GM18909 (cell line): ENCODE data around the gene SBK3.
"Not testable (repeated sequence)": the region's sequence is repeated elsewhere in the genome, so short reads cannot be mapped to it uniquely, and the experiment has no call there.

Experiments
- ATAC-seq: cut with Tn5 transposase; IDR thresholded peaks from one replicate; pipeline ENCODE4 v1.9.1; 2021; ENCODE audit warnings: mild to moderate bottlenecking; ENCODE audit not compliant: unreplicated experiment, poor library complexity

The SBK3 gene

DNA sequence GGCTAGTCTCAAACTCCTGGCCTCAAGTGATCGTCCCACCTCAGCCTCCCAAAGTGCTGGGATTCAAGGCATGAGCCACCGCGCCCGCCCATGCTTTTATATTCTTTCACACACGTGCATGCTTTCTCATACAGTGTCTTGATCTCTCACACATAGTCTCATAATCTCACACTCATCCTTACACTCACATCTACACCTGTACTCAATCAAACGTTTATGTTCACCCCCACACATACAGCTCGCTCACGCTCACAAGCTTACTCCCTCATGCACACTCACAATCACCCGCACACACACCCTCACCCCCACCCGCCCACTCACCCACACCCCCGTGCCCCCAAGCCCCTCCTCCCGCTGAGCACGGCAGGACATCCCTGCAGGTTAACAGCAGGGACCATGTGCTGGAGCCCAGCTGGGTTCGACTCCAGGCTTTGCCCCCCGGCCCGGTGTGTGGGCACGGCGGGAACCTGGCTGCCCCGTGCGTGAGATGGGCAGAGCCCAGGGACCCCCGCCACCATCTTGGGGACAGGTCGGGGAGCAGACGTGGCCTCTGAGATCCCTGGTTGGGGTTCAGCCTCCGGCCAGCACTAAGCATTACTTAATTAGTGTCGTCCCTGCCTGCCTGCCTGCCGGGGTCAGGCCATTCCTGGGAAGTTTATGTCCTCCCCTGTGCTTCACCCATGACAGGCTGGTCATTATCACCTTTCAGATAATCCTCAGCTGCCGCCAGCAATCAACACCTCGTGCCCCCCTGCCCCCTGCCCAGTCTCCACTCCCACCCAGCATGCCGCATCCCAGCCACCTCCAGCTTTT lies 19.8 kb downstream of the SBK3 start:
- no peak for ATAC-seq

DNA sequence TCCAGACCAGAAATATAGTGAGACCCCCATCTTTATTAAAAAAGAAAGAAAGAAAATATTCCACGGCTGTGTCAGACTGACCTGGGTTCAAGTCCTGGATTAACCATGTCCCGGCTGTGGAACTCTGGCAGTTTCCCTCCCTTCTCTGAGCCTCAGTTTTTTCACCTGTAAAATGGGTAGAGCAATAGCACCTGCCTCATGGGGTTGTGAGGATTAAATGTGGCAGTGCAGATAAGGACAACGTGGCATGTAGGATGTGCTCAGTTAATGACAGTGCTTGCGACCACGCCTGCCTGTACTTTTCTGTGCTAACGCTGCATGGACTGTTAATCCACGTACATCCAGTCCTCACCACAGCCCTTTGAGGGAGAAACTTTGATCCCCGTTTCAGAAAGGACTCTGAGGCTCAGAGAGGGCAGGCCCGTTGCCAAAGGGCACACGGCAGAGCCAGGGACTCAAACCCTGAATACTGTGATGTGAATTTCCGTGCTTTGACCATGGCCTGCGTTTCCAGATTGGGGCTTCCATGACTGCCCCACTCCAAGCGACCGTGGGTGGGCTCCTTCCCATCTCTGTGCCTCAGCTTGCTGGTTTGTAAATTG lies 24.6 kb downstream of the SBK3 start:
- no peak for ATAC-seq

DNA sequence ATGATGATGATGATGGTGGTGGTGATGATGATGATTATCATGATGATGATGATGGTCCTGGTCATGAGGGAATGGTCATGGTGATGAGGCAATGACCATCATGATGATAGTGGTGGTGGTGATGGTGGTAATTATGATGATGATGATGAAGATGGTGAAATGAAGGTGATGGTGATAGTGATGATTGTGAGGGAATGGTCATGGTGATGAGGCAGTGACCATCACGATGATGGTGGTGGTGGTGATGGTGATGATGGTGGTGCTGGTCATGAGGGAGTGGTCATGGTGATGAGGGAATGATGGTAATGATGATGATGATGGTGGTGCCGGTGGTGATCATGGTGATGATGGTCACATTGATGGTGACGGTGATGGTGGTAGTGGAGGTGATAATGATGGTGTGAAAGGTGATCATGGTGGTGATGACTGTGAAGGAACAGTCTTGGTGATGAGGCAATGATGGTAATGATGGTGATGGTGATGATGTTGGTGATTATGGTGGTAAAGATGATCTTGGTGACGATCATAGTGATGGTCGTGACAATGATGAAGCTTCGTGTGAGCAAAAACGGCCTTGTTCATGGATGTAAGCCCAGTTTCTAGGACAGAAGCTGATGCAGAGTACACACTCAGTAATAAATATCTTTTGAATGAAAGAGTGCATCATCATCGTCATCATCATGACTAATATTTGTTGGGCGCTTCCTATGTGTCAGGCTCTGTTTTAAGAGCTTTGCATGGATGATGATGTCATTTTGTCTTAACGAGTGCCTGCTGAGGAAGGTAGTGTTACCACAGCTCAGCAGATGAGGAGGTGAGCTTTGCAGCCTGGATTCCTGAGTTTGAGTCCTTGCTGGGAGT lies 25.7 kb downstream of the SBK3 start:
- no peak for ATAC-seq

DNA sequence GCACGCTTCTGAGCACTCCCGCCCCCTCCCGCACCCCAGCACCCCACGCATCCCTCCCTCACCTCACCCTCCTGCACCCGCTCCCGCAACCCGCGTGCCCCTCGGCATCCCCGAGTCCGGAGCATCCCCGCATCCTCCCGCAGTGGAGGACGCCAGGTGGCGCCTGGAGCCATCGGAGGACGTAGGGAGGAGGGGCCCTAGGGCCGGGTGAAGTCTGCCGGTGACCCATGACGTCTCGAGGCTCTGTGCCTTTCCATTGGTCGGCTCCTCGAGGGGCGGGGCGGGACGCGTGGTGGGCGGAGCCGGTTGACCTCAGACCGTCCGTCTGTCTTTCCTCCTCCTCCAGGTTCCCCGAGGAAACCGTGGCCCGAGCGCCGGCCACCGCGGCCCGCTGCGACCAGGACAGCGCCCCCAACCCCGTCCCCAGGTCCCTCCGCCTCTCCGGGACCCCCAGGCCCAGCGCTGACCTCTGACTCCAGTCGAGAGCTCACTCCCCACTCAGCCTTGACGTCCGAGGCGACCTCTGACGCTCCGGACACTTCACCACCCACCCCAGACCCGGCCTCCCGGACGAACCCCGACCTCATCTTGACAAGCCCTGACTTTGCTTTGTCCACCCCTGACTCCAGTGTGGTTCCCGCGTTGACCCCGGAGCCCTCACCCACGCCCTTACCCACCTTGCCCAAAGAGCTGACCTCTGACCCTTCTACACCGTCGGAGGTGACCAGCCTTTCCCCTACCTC lies 28.3 kb downstream of the SBK3 start:
- peak; percentile 97 for ATAC-seq

DNA sequence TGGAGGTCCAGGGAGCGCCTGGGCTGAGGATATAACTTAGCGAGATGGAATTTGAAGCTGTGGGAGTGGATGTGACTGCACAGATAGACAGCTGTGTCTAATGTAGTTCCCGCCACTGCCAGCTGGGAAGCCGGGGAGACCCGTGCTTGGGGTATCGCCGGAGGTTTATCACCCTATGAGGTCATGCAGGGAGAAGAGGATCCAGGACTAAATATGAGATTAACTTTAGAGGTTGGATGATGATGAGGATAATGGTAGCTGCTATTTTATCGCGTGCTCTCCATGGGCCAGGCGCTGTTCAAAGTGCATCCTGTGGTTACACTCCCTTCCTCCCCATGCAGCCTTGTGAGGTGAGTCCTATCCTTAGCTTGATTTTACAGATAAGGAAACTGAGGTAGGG lies 37.2 kb downstream of the SBK3 start:
- ATAC-seq: no peak

DNA sequence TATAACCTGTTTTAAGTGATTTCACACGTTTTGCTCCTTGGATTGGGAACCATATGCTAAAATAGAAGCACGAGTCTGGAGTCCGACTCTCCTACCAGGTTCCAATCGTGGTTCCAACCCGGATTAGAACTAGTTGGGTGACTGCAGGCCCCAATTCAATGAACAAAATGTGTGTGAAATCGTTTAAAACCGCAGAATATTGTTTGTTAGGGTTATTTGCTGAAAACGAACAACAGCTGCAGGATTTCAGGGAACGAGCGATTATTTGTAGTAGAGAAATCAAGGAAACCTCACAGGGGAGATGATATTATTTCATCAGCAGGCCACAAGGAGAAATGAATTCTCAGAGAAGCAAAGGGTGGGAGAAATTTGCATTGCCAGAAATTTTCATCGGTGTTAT lies 40.4 kb downstream of the SBK3 start:
- no peak for ATAC-seq

DNA sequence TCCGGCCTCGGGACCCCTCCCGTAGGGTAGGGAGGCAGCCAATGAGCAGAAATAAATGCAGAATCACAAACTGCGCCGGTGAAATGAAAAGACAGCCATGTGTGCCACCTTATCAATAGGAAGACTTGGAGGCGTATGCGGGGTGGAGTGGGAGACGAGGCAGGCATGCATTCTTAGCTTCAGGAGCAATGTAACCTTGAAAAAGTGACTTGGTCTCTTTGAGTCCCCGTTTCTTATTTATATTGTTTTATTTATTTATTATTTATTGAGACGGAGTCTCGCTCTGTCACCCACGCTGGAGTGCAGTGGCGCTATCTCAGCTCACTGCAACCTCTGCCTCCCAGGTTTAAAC lies 41.1 kb downstream of the SBK3 start:
- peak; percentile 20 for ATAC-seq

DNA sequence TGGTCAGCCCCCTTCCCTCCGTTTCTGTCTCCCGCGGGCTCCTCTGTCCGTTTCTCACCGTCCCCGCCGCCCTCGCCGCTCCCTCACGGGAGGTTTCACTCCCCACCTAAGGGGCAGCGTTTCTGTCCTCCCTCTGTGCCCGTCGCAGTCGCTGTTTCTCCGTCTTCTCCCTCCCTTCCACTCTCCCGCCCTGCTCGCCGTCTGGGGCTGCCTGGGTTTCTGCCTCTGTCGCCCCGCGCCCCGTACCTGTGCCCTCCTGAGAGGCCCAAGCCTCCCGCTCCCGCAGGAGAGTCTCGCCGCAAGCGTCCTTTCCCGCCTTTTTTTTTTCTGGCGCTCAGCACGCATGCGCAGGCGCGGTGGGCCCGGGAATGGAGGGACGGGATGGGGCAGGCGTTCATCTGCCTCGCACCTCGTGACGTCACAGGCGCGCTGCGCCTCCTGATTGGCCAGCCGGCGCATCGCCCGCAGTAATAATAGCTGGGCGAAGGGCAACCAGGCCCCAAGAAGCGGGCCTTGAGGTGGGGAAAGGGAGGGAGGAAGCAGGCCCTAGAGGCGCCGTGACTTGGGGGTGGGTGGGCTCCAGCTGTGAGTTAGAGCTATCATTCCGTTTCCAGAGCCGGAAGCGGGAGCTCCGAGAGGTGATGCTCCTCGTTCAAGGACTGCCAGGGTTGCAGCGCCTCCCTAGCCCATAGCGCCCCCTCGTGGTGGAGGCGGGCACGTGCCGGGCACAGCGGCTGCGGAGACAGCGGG lies 41.7 kb downstream of the SBK3 start:
- ATAC-seq: peak; percentile 90

DNA sequence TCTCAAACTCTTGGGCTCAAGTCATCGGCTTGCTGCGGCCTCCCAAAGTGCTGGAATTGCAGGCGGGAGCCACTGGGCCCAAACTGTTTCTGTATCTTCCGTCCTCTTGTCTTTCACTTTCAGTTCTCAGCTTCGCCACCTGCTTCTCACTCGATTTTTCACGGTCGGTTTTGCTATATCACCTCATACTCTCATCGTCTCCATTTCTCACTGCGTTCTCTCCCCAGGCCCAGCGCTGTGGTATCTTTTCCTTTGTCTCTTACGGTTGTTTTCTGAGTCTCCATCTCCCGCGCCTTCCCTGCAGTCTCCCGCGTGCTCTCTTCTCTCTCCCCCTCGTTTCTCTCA lies 42.2 kb downstream of the SBK3 start:
- no peak for ATAC-seq

DNA sequence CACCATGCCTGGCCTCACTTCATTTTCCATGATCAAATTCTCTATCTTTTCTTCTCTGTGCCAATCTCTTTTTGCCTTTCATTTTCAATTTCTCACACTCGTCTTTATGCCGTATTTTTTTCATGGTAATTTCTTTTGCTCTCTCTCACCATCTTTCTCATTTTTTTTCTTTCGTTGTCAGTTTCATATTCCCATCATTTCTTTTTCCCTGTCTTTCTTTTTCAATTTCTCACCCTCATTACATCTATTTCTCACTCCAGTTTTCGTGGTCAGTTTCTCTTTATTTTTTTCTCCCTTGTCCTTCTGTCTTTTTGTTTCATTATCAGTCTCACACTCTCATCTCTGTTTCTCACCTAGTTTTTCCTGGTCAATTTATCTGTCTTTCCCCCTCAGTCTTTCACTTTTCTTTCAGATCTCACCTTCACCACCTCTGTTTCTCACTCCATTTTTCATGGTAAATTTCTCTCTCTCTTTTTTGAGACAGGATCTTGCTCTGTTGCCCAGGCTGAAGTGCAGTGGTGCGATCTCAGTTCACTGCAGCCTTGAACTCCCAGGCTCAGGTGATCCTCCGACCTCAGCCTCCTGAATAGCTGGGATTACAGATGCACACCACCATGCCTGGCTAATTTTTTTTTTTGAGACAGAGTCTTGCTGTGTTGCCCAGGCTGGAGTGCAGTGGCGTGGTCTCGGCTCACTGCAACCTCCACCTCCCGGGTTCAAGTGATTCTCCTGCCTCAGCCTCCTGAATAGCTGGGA lies 43.0 kb downstream of the SBK3 start:
- ATAC-seq: no peak

DNA sequence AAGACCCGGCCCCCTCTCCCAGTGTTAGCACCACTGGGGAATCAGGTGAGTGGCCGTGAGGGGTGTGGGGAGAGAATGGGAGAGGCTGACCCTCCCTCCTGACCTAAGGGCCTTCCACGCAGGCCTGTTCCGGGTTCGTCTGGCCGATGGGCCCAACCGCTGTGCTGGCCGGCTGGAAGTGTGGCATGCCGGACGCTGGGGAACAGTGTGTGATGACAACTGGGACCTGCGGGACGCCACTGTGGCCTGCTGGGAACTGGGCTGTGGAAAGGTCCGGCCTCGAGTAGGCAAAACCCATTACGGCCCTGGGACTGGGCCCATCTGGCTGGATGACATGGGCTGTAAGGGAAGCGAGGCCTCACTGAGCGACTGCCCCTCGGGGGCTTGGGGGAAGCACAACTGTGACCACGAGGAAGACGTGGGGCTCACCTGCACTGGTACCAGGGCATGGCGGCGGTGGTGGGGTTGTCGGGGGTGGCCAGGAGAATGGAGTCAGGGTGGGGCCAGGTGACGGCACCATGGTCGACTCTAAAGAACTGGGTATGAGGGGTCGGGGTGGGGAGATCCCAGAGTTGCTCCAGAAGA lies 44.9 kb downstream of the SBK3 start:
- ATAC-seq: no peak

DNA sequence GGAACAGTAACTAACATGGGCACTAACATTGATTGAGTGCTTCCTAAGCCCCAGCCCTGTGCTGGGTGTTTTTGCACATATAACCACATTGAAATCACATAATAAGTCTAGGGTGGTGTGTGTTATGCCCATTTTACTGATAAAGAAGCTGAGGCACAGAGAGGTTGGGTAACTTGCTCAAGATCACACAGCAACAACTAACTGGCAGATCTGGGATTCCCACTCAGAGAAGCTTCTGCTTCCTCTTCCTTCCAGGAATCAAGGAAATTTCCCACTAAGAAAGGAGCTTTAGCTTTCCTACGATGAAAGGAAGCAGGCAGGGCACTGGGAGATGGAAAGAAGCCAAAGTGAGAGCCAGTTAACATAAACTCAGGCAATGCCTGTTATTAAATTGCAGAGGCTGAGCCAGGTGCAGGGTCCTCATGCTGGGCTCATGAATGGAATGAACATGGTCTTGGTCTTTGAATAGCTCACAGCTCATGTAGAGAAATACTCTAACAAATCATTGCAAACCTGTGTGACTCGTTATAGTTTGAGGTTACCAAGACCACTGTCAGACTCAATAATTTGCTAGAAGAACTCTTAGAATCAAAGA lies 47.0 kb downstream of the SBK3 start:
- no peak for ATAC-seq

DNA sequence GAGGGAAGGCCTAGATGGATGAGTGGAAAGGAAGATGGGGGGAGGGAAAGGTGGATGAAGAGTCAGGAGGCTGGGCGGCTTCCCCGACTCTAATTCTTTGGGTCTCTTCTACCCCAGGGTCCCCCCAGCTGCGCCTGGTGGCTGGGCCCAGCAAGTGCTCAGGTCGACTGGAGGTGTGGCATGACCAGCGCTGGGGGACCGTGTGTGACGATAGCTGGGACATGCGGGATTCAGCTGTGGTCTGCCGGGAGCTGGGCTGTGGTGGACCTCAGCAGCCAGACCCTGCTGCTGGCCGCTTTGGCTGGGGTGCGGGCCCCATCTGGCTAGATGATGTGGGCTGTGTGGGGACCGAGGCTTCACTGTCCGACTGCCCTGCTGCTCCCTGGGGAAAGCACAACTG lies 47.6 kb downstream of the SBK3 start:
- no peak for ATAC-seq

DNA sequence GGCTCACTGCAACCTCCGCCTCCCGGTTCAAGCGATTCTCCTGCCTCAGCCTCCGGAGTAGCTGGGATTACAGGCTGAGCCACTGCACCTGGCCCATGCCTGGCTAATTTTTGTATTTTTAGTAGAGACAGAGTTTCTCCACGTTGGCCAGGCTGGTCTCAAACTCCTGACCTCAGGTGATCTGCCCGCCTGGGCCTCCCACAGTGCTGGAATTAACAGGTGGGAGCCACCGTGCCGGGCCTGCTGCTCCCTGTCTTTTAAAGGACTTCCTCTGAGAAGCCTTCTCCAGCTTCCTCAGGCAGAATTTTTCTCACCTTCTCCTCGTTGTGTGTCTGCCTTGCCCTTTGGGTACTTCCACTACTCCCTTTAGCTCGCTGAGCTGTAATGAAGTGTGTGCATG lies 48.5 kb downstream of the SBK3 start:
- not testable (repeated sequence) for ATAC-seq

DNA sequence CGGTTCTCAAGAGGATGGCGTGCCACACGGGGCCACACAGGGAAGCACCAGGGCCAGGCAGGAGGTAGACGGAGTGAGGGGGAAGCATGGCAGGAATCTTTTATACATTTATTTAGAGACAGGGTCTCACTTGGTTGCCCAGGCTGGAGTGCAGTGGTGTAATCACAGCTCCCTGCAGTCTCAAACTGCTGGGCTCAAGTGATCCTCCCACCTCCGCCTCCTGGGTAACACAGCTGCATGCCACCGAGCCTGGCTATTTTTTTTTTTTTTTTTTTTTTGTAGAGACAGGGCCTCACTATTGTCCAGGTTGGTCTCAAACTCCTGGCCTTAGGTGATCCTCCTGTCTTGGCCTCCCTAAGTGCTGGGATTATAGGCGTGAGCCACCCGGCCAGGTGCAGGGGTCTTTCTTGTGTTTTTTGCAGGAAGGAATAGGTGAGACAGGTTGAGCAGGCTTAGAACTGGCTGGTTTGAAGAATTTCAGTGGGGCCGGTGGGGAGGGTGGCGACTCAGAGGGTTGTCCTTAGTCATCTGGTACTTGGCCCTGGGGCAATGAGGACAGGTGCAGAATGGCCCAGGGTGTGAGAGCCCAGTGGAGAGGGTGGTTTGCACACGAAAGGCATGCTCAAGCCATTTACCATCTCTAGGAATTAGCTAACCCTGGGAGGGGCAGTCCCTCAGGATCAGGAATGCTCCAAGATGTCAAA lies 49.5 kb downstream of the SBK3 start:
- ATAC-seq: no peak

DNA sequence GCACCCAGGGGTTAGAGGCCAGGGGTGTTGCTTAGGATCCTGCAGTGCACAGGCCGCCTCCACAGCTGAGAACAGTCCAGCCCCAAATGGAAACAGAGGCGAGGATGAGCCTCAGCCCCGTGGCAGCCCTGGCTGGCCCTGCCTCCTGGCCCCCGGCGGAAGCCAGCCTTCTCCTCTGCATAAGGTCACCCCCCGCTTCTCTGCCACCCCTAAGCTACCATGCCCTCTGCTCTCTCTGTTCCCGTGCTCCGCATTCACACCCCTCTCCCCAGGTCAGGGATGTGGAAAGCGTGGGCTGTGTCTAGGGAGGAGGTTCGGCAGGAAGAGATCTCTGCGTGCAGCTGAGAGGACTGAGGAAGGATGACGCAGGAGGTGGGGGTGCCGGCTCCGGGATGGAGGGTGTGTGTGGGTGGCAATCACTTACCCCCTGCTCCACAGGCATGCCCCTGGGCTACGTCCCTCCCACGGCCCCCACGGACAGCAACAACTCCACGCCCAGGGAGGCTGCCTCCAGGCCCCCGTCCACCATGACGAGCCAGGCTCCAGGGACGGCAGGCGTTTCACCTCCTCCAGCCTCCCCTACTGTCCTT lies 51.1 kb downstream of the SBK3 start:
- no peak for ATAC-seq

DNA sequence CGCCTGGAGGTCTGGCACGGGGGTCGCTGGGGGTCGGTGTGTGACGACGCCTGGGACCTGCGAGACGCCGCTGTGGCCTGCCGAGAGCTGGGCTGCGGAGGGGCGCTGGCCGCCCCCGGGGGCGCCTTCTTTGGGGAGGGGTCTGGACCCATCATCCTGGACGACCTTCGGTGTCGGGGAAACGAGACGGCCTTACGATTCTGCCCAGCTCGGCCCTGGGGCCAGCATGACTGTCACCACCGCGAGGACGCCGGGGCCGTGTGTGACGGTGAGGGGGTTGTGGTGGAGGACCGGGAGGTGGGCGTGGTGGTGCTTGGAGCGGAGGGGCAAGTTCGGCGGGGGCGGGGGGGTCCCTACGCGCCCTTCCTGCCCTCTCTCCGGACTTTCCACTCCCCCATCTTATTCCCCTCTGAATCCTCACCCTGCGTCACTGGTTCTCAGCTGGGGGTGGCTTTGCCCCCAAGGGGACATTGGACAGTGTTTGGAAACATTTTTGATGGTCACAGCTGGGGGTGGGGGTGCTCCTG lies 51.6 kb downstream of the SBK3 start:
- no peak for ATAC-seq
